DND-41 (cell line): ENCODE results near the gene DAGLA.

Experiments
- ATAC-seq: fragments of 200-7000 bp; cut with Tn5 transposase; 3 replicates; pipeline ENCODE4 v1.9.1; 2021; ENCODE audit warnings: low read depth; ENCODE audit not compliant: insufficient read depth
- DNase-seq: peaks from one replicate; pipeline ENCODE4 v3.0.0-alpha.2; 2020
- H2AFZ ChIP-seq: 2 replicates; pipeline ENCODE4 v1.6.0; 2012; ENCODE audit warnings: low read depth, low read length
- H3K27ac ChIP-seq: 2 replicates; pipeline ENCODE4 v1.5.1; 2012; ENCODE audit warnings: low read length, inconsistent platforms
- H3K27me3 ChIP-seq: fragments of 200-600 bp; sonication (generic); 2 replicates; pipeline ENCODE4 v1.6.0; 2012; ENCODE audit warnings: low read length, mild to moderate bottlenecking, inconsistent platforms; ENCODE audit not compliant: insufficient read depth, poor library complexity
- H3K36me3 ChIP-seq: 2 replicates; pipeline ENCODE4 v1.5.1; 2012; ENCODE audit warnings: low read length, inconsistent platforms; ENCODE audit not compliant: insufficient read depth
- H3K4me1 ChIP-seq: 2 replicates; pipeline ENCODE4 v1.5.1; 2012; ENCODE audit warnings: mild to moderate bottlenecking, low read length; ENCODE audit not compliant: insufficient read depth
- H3K4me2 ChIP-seq: 2 replicates; pipeline ENCODE4 v1.6.0; 2012; ENCODE audit warnings: mild to moderate bottlenecking, moderate library complexity, low read length, inconsistent platforms; ENCODE audit not compliant: insufficient read depth
- H3K4me3 ChIP-seq, 2 experiments: fragments of 200-600 bp in 1 of 2; shearing (Covaris generic) in 1 of 2; 2 replicates each; pipeline ENCODE4 v1.5.1; 2012 to 2016; ENCODE audit warnings: inconsistent platforms in 2 of 2, low read length in 2 of 2, mild to moderate bottlenecking in 2 of 2, low read depth in 1 of 2, moderate library complexity in 1 of 2
- H3K79me2 ChIP-seq: 2 replicates; pipeline ENCODE4 v1.6.0; 2012; ENCODE audit warnings: low read length, inconsistent platforms; ENCODE audit not compliant: insufficient read depth
- H3K9ac ChIP-seq: 2 replicates; pipeline ENCODE4 v1.6.0; 2012; ENCODE audit warnings: low read depth, mild to moderate bottlenecking, inconsistent platforms, low read length, moderate library complexity
- H3K9me3 ChIP-seq: 2 replicates; pipeline ENCODE4 v1.5.1; 2012; ENCODE audit warnings: low read length, moderate library complexity, mild to moderate bottlenecking, inconsistent platforms; ENCODE audit not compliant: insufficient read depth, severe bottlenecking
- H4K20me1 ChIP-seq: 2 replicates; pipeline ENCODE4 v1.6.0; 2012; ENCODE audit warnings: low read length; ENCODE audit not compliant: insufficient read depth
- EZH2 ChIP-seq: IDR thresholded peaks from 3 replicates; pipeline ENCODE4 v1.6.1; 2012; ENCODE audit warnings: borderline replicate concordance, low read depth, mild to moderate bottlenecking, moderate library complexity, low read length, inconsistent platforms; ENCODE audit not compliant: severe bottlenecking
- TF ChIP-seq, protein P1 (sequence below): IDR thresholded peaks from 2 replicates; pipeline ENCODE4 v1.5.1; 2012; ENCODE audit warnings: borderline replicate concordance, low read length, moderate library complexity, mild to moderate bottlenecking; ENCODE audit not compliant: poor library complexity, severe bottlenecking; ENCODE audit errors: extremely low read depth

DAGLA gene

GRCh38 chr11:61682906-61683675, 2.9 kb downstream of the DAGLA start:
- no peak overlapping the region for H2AFZ ChIP-seq
- H4K20me1 ChIP-seq: peaks cover 3% of the 10 kb centered on the region; the same call in 1 of the 2 replicates
- H3K9me3 ChIP-seq: no peaks in the 10 kb centered on the region
- no peak overlapping the region for H3K27ac ChIP-seq
- TF ChIP-seq, protein P1, sequence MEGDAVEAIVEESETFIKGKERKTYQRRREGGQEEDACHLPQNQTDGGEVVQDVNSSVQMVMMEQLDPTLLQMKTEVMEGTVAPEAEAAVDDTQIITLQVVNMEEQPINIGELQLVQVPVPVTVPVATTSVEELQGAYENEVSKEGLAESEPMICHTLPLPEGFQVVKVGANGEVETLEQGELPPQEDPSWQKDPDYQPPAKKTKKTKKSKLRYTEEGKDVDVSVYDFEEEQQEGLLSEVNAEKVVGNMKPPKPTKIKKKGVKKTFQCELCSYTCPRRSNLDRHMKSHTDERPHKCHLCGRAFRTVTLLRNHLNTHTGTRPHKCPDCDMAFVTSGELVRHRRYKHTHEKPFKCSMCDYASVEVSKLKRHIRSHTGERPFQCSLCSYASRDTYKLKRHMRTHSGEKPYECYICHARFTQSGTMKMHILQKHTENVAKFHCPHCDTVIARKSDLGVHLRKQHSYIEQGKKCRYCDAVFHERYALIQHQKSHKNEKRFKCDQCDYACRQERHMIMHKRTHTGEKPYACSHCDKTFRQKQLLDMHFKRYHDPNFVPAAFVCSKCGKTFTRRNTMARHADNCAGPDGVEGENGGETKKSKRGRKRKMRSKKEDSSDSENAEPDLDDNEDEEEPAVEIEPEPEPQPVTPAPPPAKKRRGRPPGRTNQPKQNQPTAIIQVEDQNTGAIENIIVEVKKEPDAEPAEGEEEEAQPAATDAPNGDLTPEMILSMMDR: no peak
- TF ChIP-seq EZH2: no peak
- no peak for DNase-seq
- H3K4me2 ChIP-seq: no peak overlapping the region
- no peak for ATAC-seq
- H3K4me3 ChIP-seq: no peak overlapping the region
- peaks cover 42% of the 10 kb centered on the region for H3K27me3 ChIP-seq
- H3K9ac ChIP-seq: no peak overlapping the region
- no peaks in the 10 kb centered on the region for H3K4me1 ChIP-seq
- no peaks in the 10 kb centered on the region for H3K79me2 ChIP-seq
- H3K36me3 ChIP-seq: no peaks in the 10 kb centered on the region

GRCh38 chr11:61683961-61684869, 4.0 kb downstream of the DAGLA start:
- no peaks in the 10 kb centered on the region for H3K36me3 ChIP-seq
- no peaks in the 10 kb centered on the region for H3K9me3 ChIP-seq
- DNase-seq (no peak), ATAC-seq (no peak)
- no peak overlapping the region for H3K9ac ChIP-seq
- TF ChIP-seq, protein P1: no peak
- H3K27ac ChIP-seq: no peak overlapping the region
- no peaks in the 10 kb centered on the region for H3K79me2 ChIP-seq
- H2AFZ ChIP-seq: no peak overlapping the region
- H4K20me1 ChIP-seq: peaks cover 3% of the 10 kb centered on the region; the same call in 1 of the 2 replicates
- H3K4me2 ChIP-seq: no peak overlapping the region
- H3K4me1 ChIP-seq: no peaks in the 10 kb centered on the region
- peaks cover 42% of the 10 kb centered on the region for H3K27me3 ChIP-seq
- no peak overlapping the region for H3K4me3 ChIP-seq

DNA sequence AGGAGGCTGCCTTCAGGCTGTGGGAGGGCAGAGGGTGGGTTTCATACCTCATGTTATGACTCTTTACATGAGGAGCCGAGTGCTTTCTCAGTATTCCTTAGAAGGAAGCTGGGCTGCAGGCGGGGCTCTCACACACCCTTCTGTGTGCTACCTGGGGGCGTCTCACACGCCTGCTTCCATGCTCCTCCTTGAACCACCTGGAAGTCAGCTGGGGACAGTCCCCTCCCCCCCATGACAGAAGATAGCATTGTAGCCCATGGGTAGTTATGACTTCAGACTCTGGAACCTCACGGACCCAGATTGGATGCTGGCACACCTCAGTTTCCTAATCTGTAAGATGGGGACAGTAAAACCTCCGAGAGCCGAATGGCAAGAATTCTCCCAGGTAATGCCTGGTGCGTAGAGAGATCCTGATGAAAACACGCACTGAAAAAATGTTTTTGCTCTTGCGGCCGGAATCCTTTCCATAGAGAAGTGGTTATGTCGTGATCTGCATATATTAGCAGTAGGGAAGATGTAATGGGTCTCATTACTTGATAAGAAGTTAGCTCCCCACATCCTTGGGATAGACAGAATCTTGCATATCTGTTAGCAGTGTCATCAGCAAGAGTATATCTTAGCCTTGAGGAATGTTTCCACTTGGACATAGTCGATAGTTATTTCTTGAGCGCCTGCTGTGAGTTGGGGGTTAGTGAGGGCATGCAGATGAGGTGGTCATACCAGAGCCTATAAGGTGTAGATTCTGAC, 4.9 kb downstream of the DAGLA start:
- Histone ChIP-seq H3K79me2 (no peaks in the 10 kb centered on the region), H3K9ac (no peak overlapping the region)

More for the DNA sequence above, 4.9 kb downstream of the DAGLA start:
- DNase-seq: no peak
- Histone ChIP-seq H3K4me1 (no peaks in the 10 kb centered on the region), H3K4me2 (no peak overlapping the region), H3K27me3 (peaks cover 42% of the 10 kb centered on the region), H3K9me3 (no peaks in the 10 kb centered on the region), H2AFZ (no peak overlapping the region), H3K27ac (no peak overlapping the region), H3K36me3 (no peaks in the 10 kb centered on the region), H3K4me3 (no peak overlapping the region), H4K20me1 (peaks cover 3% of the 10 kb centered on the region; the same call in 1 of the 2 replicates)
- no peak for ATAC-seq
- TF ChIP-seq, protein P1: no peak
- TF ChIP-seq EZH2: no peak
